Retina (tissue), 1 donor: ENCODE measurements around the gene FANCI.

Experiments
- DNase-seq: peaks from one replicate; pipeline ENCODE4 v3.0.0-alpha.2; 2016

The FANCI gene

GRCh38 chr15:89363133-89363532, 119.4 kb downstream of the FANCI start:
- DNase-seq = no peak

- no peak for DNase-seq
Measured at GRCh38 chr15:89363770-89364169, 120.0 kb downstream of the FANCI start.

- no peak for DNase-seq
Measured at GRCh38 chr15:89364341-89364740, 120.6 kb downstream of the FANCI start.

GRCh38 chr15:89364741-89365450, 121.1 kb downstream of the FANCI start:
- no peak for DNase-seq

- no peak for DNase-seq
Measured at GRCh38 chr15:89365462-89366065, 121.8 kb downstream of the FANCI start.
